K562 (cell line): Measurements from ENCODE around the gene ABHD16B. TPM values are rescaled to one million over a fixed set of nuclear protein-coding genes. Genes with fewer than 3 reads are reported as not detected.

Experiments
- CTBP1 ChIP-seq: fragments of 450-650 bp; IDR thresholded peaks from 2 replicates; pipeline ENCODE4 v1.6.1; 2016; ENCODE audit warnings: borderline replicate concordance
- EZH2 ChIP-seq: IDR thresholded peaks from 2 replicates; pipeline ENCODE4 v1.6.1; 2012; ENCODE audit warnings: low read depth, mild to moderate bottlenecking, inconsistent platforms, low read length, borderline replicate concordance
- GABPB1 ChIP-seq: sonication (generic); formaldehyde crosslinking; IDR thresholded peaks from 2 replicates; pipeline ENCODE4 v1.8.0; 2022; ENCODE audit warnings: mild to moderate bottlenecking, missing genetic modification reagents
- JUNB ChIP-seq: fragments of 450-650 bp; formaldehyde crosslinking; conservative IDR thresholded peaks from 2 replicates; pipeline ENCODE4 v1.4.0; 2020; ENCODE audit warnings: mild to moderate bottlenecking
- NELFE ChIP-seq: IDR thresholded peaks from 2 replicates; pipeline ENCODE4 v1.6.1; 2011; ENCODE audit warnings: mild to moderate bottlenecking; ENCODE audit not compliant: insufficient read depth, insufficient read length
- NR2C2 ChIP-seq, 2 experiments: fragments of 200-800 bp in 1 of 2; sonication (Bioruptor generic) in 1 of 2; sonication (generic) in 1 of 2; formaldehyde crosslinking in 1 of 2; IDR thresholded peaks; 2 replicates each; pipeline versions ENCODE4 v1.6.1 to v1.8.0; 2016 to 2022; ENCODE audit warnings: mild to moderate bottlenecking in 1 of 2, missing compliant biosample characterization in 1 of 2, missing genetic modification characterization in 1 of 2, missing genetic modification reagents in 1 of 2
- YY1 ChIP-seq, 3 experiments: IDR thresholded peaks; 2 replicates each; pipeline ENCODE4 v1.6.1; 2011; ENCODE audit warnings: low read length in 2 of 3, mild to moderate bottlenecking in 2 of 3, moderate library complexity in 2 of 3, borderline replicate concordance in 1 of 3, control low read depth in 1 of 3, low read depth in 1 of 3; ENCODE audit not compliant: insufficient read depth in 3 of 3, insufficient replicate concordance in 2 of 3, control insufficient read depth in 1 of 3, insufficient read length in 1 of 3; ENCODE audit errors: extremely low read depth in 1 of 3
- ZNF561 ChIP-seq: fragments of 450-650 bp; formaldehyde crosslinking; conservative IDR thresholded peaks from 2 replicates; pipeline ENCODE4 v1.4.0; 2020; ENCODE audit warnings: mild to moderate bottlenecking, moderate library complexity
- polyA plus RNA-seq, 8 experiments: library from polyadenylated mRNA; depleted of rRNA in 4 of 8; stranded (reverse) in 5 of 8; unstranded in 3 of 8; fragments of >200 nt; fragmentation: Nextera tagmentation in 2 of 8; fragmentation: Illumina TruSeq in 1 of 8; extraction: Ambion mirVana in 2 of 8; extraction: Trizol in 1 of 8; gene quantifications; 2 replicates each; pipeline versions ENCODE4 v1.2.1 to v1.2.3, GENCODE V29; 2011 to 2014; ENCODE audit warnings: inconsistent platforms in 1 of 8, missing spikeins in 1 of 8
- total RNA-seq, 7 experiments: library from RNA; depleted of rRNA in 6 of 7; stranded (reverse); fragments of >200 nt in 6 of 7; fragmentation: Illumina TruSeq in 2 of 7; extraction: Trizol in 2 of 7; gene quantifications; 2 replicates each; pipeline versions ENCODE4 v1.2.1 to v1.2.3, GENCODE V29; 2011 to 2021; ENCODE audit warnings: low replicate concordance in 1 of 7

Gene ABHD16B
- total and polyA plus RNA-seq, 9 of the 15 experiments (the other 6 are each of a cell fraction or from before 2014, with no cell fraction given), result not detected

DNA sequence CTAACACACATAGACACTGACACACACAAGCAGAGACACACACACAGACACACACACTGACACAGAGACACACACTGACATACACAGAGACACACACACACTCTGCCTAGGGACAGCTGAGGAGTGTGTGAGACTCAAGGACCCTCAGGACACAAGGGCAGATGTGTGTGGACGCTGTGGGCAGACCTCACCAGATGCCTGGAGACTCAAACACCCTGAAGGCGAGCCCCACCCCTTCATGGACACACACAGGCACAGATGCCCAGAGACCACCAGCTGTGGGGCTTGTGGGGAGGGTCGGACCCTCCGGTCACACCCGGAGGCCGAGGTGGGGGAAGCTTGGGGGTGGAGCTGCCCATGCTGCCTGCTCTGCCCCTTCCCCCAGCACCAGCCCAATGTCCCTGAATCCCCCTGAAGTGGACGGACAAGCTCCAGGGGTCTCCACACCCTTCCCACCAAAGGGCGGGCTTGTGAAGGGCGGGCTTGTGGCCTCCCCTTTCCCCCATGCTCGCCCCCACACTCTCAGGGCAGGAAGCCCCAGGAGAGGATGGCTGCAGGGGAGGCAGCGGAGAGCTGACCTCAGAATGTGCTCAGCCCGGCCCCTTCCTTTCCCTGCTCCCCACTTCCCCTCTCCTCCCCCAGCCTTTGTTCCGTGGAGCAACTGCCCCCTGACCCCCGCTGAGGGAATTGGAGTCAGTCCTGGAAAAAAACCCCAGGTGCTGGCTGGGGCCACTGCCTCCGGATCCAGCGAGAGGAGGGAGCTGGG is 13.9 kb upstream of the ABHD16B start (continued):
- TF ChIP-seq YY1 (IDR thresholded peaks at IDR 0.05; ENCODE audit: borderline replicate concordance in 1 of 3, control insufficient read depth in 1 of 3, extremely low read depth in 1 of 3, insufficient read depth in 3 of 3, insufficient read length in 1 of 3, insufficient replicate concordance in 2 of 3, low read depth in 1 of 3, low read length in 2 of 3) (peak in 1 of 3 experiments; percentile 10), CTBP1 (0 out of 2 replicates have a peak, but pooled peaks have one; percentile 11), JUNB (CRISPR knock-in tag) (no peak), ZNF561 (no peak), NELFE (no peak), GABPB1 (CRISPR knock-in tag) (peak; percentile 21; the same call in 1 of the 2 replicates), EZH2 (no peak), NR2C2 (CRISPR knock-in tag; IDR thresholded peaks at IDR 0.05) (no peak), NR2C2 (tag; IDR thresholded peaks at IDR 0.05) (peak; percentile 17; the same call in 1 of the 2 replicates)
- TF ChIP-seq, all 486 proteins: peak for 14
